ENCODE data around the gene SERAC1.
"Not testable (repeated sequence)": the region's sequence is repeated elsewhere in the genome, so short reads cannot be mapped to it uniquely, and the experiment has no call there.

Gene SERAC1

GRCh38 chr6:158174024-158174423 is 6.0 kb upstream of the SERAC1 start:
- DNase-seq: no peak

DNA sequence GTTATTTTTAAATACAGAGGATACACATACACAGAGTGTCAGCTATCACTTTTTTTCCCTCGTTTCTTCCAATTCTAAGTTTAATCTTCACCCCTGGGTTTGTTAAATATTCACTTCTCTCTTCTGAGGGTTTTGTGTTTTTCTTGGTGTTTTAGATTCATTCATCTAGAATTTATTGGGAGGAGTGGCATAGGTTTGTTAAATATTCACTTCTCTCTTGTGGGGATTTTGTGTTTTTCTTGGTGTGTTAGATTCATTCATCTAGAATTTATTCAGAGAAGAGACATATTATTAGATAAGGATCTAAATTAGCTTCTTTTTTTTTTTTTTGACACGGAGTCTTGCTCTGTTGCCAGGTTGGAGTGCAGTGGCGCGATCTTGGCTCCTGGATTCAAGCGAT is 3.9 kb upstream of the SERAC1 start:
- DNase-seq: no peak

GRCh38 chr6:158170656-158171081 is 2.6 kb upstream of the SERAC1 start:
- DNase-seq: no peak

- DNase-seq: not testable (repeated sequence)
Observed at GRCh38 chr6:158169634-158170033, 1.6 kb upstream of the SERAC1 start.

DNA sequence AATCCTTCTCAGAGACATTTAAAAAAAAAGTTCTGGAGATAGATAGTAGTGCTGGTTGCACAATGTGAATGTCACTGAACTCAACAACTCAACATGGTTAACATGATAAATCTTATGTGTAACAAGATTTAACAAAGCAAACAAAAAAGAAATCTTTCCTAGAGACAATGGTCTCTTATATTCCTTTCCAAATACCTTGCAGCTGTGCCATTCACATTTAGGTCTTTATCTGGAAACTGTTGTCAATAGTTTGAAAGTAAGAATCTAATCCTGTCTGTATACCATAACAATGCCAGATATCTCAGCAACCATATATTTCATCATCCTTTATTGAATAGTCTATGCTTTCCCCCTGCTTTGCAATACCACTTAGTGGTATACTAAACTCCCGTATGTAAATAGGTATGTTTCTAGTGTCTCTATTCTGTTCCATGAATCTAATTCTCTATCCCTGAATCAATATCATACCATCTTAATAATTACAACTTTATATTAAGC is 2.1 kb downstream of the SERAC1 start:
- no peak for DNase-seq

- no peak for DNase-seq
Observed at GRCh38 chr6:158164579-158165170, 3.4 kb downstream of the SERAC1 start.

DNA sequence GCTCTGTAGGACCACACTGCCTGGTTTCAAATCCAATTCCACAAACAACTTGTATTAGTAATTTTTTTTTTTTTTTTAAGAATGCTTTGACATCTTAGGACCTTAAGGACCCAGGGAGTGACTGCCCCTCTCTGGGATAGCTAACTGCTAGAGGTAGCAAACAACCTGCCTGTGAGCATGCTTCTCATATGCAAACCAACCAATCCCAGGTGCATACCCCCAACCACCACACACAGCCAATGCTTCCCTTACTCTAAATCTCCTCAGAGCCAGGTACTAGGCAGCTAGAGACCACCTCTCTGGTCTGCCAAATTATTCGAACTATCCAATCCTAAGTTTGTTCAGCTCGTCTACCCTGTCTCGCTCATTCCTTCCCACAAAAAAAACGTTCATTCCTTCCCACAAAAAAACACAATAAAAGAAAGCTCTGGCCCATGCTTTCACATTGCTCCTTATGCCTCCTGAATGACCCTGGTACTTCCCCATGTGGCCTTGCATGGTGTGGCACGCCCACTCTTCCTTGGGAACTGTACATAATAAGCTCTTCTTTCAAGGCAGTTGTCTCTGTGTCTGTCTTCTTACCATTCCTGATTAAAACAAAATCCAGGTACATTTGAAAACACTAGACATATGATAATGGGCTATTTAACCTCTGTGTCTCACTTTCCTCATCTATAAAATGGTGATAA is 6.4 kb downstream of the SERAC1 start:
- DNase-seq: no peak

- no peak for DNase-seq
Observed at GRCh38 chr6:158160932-158161539, 7.0 kb downstream of the SERAC1 start.

DNA sequence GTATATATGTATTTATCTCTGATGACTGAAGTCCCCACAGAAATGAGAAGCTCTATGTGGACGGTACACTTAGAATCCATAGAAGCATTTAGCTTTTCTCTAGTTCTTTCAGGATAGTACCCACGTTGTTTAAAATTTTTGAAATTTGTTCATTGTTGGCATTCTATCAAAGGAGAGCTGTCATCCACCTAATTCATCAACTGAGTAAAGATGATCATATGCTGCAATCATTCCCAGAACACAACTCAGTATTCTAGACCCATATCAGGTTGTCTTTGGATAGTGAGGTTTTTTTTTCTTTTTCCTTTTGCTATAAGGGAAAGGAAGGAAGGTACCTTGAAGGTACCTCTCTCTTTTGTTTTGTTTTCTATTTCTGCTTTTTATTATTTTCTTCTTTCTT is 9.3 kb downstream of the SERAC1 start:
- DNase-seq: no peak

- no peak for DNase-seq
Observed at GRCh38 chr6:158158123-158158522, 9.9 kb downstream of the SERAC1 start.

GRCh38 chr6:158157064-158157764 is 10.8 kb downstream of the SERAC1 start:
- no peak for DNase-seq

DNA sequence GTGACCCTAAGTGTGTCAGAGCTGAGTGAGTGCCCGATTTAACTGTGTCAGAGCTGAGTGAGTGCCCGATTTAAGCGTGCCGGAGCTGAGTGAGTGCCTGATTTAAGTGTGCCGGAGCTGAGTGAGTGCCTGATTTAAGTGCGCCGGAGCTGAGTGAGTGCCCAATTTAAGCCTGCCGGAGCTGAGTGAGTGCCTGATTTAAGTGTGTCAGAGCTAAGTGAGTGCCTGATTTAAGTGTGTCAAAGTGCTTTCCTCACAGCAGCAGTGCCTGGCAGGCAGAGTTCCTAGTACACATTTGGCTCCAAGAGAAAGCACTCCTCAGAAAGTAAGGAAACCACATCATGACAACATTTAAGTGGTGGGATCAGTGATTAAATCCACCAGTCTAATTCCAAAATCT is 13.2 kb downstream of the SERAC1 start:
- no peak for DNase-seq

DNA sequence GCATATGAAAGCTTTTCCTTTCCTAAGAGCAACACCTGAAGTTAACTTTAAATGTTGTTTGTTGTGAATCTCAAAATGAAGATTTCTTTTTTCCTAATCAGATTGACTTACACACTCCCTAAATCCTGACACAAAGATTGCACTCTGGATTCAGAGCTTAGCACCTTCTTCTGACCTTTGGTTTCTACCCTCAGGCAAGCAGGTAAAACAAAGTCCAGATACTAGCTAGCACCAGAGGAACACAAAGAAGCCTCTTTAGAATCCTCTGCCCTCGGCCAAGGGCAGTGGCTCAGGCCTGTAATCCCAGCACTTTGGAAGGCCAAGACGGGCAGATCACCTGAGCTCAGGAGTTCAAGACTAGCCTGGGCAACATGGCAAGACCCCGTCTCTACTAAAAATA is 14.5 kb downstream of the SERAC1 start:
- DNase-seq: no peak

- no peak for DNase-seq
Observed at GRCh38 chr6:158152659-158153058, 15.4 kb downstream of the SERAC1 start.

DNA sequence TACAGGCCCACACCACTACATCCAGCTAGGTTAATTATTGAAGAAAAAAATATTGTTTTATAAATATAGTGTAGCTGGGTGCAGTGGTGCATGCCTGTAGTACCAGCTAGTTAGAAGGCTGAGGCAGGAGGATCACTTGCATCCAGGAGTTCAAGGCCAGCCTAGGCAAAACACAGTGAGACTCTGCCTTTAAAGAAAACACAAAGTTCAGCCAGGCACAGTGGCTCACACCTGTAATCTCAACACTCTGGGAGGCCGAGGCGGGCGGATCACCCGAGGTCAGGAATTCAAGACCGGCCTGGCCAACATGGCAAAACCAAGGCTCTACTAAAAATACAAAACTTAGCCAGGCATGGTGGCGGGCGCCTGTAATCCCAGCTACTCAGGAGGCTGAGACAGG is 16.0 kb downstream of the SERAC1 start:
- DNase-seq: not testable (repeated sequence)

GRCh38 chr6:158150701-158151100 is 17.4 kb downstream of the SERAC1 start:
- no peak for DNase-seq

DNA sequence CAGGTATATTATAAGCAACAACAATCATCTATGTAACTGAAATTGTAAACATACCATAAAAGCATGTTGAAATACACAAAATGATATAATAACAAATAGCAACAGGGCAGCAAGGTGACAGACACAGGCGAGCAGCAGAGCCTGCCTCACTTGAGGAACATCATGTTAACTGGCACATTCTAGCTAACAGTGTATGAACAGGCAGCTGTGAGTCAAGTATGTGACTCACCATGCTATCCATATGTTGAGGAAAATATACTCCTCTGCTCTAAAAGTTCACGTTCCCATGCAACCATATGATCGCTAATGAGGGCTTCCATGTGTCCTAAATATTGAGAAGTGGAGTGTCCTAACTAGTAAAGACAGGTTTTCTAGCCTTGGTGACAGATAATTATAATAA is 18.4 kb downstream of the SERAC1 start:
- no peak for DNase-seq

GRCh38 chr6:158143700-158144099 is 24.4 kb downstream of the SERAC1 start:
- no peak for DNase-seq

DNA sequence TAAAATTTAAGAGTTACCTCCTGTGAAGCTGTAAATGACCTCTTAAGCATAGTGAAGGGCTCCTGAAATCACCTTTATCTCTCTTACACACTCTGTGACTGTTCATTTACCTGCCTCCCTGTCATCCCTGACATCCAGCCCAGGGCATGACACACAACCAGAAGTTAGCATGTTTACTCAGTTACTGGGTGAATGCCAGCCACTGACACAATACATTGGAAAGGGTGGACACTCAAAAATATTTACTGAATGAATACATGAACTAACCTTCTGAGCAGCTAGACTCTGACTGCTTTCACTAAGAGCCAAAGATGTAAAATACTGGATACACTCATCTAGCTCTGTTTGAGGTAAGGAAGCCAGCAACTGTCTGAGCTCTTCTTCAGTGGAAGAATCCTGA is 25.3 kb downstream of the SERAC1 start:
- no peak for DNase-seq

GRCh38 chr6:158131926-158132325 is 36.1 kb downstream of the SERAC1 start:
- peak; percentile 67 for DNase-seq

DNA sequence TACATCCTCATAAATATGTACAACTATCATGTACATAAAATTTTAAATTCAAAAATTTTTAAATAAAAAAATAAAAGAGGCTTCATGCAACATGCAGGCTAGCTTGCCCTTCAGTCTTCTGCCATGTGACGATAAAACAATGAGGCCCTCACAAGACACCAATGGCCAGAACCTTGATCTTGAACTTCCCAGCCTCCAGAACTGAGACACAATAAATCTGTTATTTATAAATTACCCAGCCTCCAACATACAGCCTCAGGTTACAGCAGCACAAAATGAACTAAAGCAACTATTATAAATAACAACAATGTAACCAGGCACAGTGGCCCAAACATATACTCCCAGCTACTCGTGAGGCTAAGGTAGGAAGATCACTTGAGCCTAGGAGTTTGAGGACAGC is 42.8 kb downstream of the SERAC1 start:
- DNase-seq: no peak

DNA sequence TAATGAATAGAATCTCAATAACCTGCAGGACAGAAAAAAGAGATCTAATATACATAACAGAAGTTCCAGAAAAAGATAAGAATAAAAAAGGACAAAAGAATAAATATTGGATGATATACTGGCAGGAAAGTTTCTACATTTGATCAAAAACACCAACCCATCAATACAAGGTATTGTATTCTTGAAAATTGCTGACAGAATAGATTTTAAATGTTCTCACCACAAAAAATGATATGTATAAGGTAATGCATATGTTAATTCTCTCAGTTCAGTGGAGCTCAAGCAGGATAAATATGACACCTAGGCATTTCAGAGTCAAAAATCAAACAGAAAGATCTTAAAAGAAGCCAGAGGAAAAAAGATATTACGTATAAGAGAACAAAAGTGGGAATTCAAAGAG is 43.8 kb downstream of the SERAC1 start:
- DNase-seq: no peak

GRCh38 chr6:158122048-158122447 is 46.0 kb downstream of the SERAC1 start:
- no peak for DNase-seq

GRCh38 chr6:158121335-158121734 is 46.7 kb downstream of the SERAC1 start:
- no peak for DNase-seq
